ENCODE data around the gene NFATC1. TPM values are rescaled to one million over a fixed set of nuclear protein-coding genes. Genes with fewer than 3 reads are reported as not detected.

Gene NFATC1
- total and polyA plus RNA-seq, 2 experiments from 2014 or later: 4.2 to 11.3 TPM

- H3K4me1 ChIP-seq (ENCODE audit: insufficient read depth): no peaks in the 10 kb centered on the region
- no peaks in the 10 kb centered on the region for H3K9me2 ChIP-seq (replicated peaks; ENCODE audit: insufficient read depth)
- H3K4me2 ChIP-seq: no peak overlapping the region
- DNase-seq (ENCODE audit: low spot score): no peak
- H4K20me1 ChIP-seq (ENCODE audit: insufficient read depth, poor library complexity, severe bottlenecking): no peaks in the 10 kb centered on the region
- TF ChIP-seq CTCF (IDR thresholded peaks at IDR 0.05; ENCODE audit: poor library complexity): no peak
- no peak overlapping the region for H3K4me3 ChIP-seq
- no peak overlapping the region for H2AFZ ChIP-seq
- H3K27ac ChIP-seq: no peak overlapping the region
- 91% methylated on average over 11 of the region's 11 CpGs for WGBS (ENCODE audit: low lambda C conversion rate, missing lambda C conversion rate)
- no peaks in the 10 kb centered on the region for H3K79me2 ChIP-seq
- no peaks in the 10 kb centered on the region for H3K36me3 ChIP-seq (replicated peaks; ENCODE audit: insufficient read depth, low read depth)
- no peaks in the 10 kb centered on the region for H3K27me3 ChIP-seq
- H3K9me3 ChIP-seq (ENCODE audit: low read depth): no peaks in the 10 kb centered on the region
Observed at GRCh38 chr18:79418642-79419041, 22.9 kb downstream of the NFATC1 start.

GRCh38 chr18:79420033-79420745, 24.5 kb downstream of the NFATC1 start:
- Histone ChIP-seq H3K4me1 (ENCODE audit: insufficient read depth) (no peaks in the 10 kb centered on the region), H3K79me2 (no peaks in the 10 kb centered on the region), H3K9me3 (ENCODE audit: low read depth) (no peaks in the 10 kb centered on the region), H3K4me3 (no peak overlapping the region), H3K27ac (no peak overlapping the region), H3K27me3 (no peaks in the 10 kb centered on the region), H3K4me2 (no peak overlapping the region), H4K20me1 (ENCODE audit: insufficient read depth, poor library complexity, severe bottlenecking) (no peaks in the 10 kb centered on the region), H2AFZ (no peak overlapping the region), H3K36me3 (replicated peaks; ENCODE audit: insufficient read depth, low read depth) (no peaks in the 10 kb centered on the region), H3K9me2 (replicated peaks; ENCODE audit: insufficient read depth) (no peaks in the 10 kb centered on the region)
- no peak for DNase-seq (ENCODE audit: low spot score)
- no peak for TF ChIP-seq CTCF (IDR thresholded peaks at IDR 0.05; ENCODE audit: poor library complexity)
- no peak for TF ChIP-seq EZH2 (IDR thresholded peaks at IDR 0.05; ENCODE audit: borderline replicate concordance)
- no peak for TF ChIP-seq EZH2phosphoT487 (IDR thresholded peaks at IDR 0.05; ENCODE audit: low read depth, severe bottlenecking, unreplicated experiment)
- WGBS (ENCODE audit: low lambda C conversion rate, missing lambda C conversion rate): 91% methylated on average over 20 of the region's 48 CpGs

DNA sequence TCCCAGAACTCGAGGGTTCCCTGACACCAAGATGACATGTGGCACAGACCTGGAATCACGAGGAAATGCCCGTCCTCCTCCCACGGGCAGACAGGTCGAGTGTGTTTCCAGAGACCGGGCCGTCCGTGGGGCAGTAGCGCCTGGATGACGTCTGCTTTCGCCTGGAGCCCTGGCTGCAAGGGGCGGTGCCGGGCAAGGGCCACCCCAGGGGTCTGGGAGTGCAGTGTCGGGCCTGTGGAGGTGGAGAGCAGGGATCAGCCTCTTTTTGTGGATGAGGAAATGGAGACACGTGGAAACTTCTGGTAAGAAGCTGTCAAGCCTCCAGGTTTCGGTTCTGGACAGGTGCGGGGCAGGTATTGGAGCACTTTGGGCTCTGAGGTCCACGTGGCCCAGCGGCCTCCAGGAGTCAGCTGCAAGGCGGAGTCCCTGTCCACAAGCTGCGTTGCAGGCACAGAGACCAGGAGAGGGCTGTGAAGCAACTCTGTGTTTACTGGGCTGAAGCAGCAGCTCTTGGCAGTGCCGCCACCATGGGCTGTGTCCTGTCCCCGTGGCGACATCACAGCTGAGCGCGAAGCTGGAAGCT, 25.6 kb downstream of the NFATC1 start:
- H3K9me2 ChIP-seq (replicated peaks; ENCODE audit: insufficient read depth): no peaks in the 10 kb centered on the region
- H3K9me3 ChIP-seq (ENCODE audit: low read depth): no peaks in the 10 kb centered on the region
- no peak for DNase-seq (ENCODE audit: low spot score)
- no peak overlapping the region for H3K4me3 ChIP-seq
- no peaks in the 10 kb centered on the region for H3K4me1 ChIP-seq (ENCODE audit: insufficient read depth)
- H4K20me1 ChIP-seq (ENCODE audit: insufficient read depth, poor library complexity, severe bottlenecking): no peaks in the 10 kb centered on the region
- no peaks in the 10 kb centered on the region for H3K27me3 ChIP-seq
- TF ChIP-seq CTCF (IDR thresholded peaks at IDR 0.05; ENCODE audit: poor library complexity): no peak
- TF ChIP-seq EZH2phosphoT487 (IDR thresholded peaks at IDR 0.05; ENCODE audit: low read depth, severe bottlenecking, unreplicated experiment): no peak
- TF ChIP-seq EZH2 (IDR thresholded peaks at IDR 0.05; ENCODE audit: borderline replicate concordance): no peak
- no peak overlapping the region for H2AFZ ChIP-seq
- H3K27ac ChIP-seq: no peak overlapping the region
- 89% methylated on average over 22 of the region's 26 CpGs for WGBS (ENCODE audit: low lambda C conversion rate, missing lambda C conversion rate)
- no peaks in the 10 kb centered on the region for H3K36me3 ChIP-seq (replicated peaks; ENCODE audit: insufficient read depth, low read depth)
- H3K4me2 ChIP-seq: no peak overlapping the region
- no peaks in the 10 kb centered on the region for H3K79me2 ChIP-seq
